ENCODE data around the gene AKR1C2.

- TF ChIP-seq ATF2 (tag by site-specific recombination; IDR thresholded peaks at IDR 0.05; ENCODE audit: low read depth) (no peak), CTCF (tag by site-specific recombination; IDR thresholded peaks at IDR 0.05) (no peak), ZNF292 (tag by site-specific recombination; IDR thresholded peaks at IDR 0.05; ENCODE audit: borderline replicate concordance, low read depth) (no peak), PBX3 (CRISPR knock-in tag; IDR thresholded peaks at IDR 0.05) (no peak), HOXD13 (CRISPR knock-in tag; IDR thresholded peaks at IDR 0.05; ENCODE audit: borderline replicate concordance) (no peak), ZBTB8A (tag by site-specific recombination; IDR thresholded peaks at IDR 0.05) (no peak), ZNF549 (tag by site-specific recombination; IDR thresholded peaks at IDR 0.05) (no peak), ZXDB (tag by site-specific recombination; IDR thresholded peaks at IDR 0.05) (no peak), ZNF133 (tag by site-specific recombination; IDR thresholded peaks at IDR 0.05) (no peak), ZNF148 (tag by site-specific recombination; IDR thresholded peaks at IDR 0.05; ENCODE audit: borderline replicate concordance) (no peak), KLF16 (tag by site-specific recombination; IDR thresholded peaks at IDR 0.05) (no peak), ZNF335 (tag by site-specific recombination; conservative IDR thresholded peaks at IDR 0.05) (no peak), PRDM10 (tag by site-specific recombination; IDR thresholded peaks at IDR 0.05) (no peak), GLIS2 (tag by site-specific recombination; IDR thresholded peaks at IDR 0.05) (no peak)
Measured at GRCh38 chr10:5018134-5018533, 14.5 kb upstream of the AKR1C2 start.
